HG03196 (cell line): ENCODE measurements around the gene C22orf15.

Source experiments
- ATAC-seq: cut with Tn5 transposase; IDR thresholded peaks from one replicate; pipeline ENCODE4 v1.9.1; 2021; ENCODE audit not compliant: unreplicated experiment

The C22orf15 gene

GRCh38 chr22:23772649-23773473 lies 10.1 kb downstream of the C22orf15 start, which contains the start of gene MMP11:
Gene MMP11, plus strand, starts transcription at chr22:23772849. Its CDS starts 22 bp downstream, at chr22:23772871.
- no peak for ATAC-seq

DNA sequence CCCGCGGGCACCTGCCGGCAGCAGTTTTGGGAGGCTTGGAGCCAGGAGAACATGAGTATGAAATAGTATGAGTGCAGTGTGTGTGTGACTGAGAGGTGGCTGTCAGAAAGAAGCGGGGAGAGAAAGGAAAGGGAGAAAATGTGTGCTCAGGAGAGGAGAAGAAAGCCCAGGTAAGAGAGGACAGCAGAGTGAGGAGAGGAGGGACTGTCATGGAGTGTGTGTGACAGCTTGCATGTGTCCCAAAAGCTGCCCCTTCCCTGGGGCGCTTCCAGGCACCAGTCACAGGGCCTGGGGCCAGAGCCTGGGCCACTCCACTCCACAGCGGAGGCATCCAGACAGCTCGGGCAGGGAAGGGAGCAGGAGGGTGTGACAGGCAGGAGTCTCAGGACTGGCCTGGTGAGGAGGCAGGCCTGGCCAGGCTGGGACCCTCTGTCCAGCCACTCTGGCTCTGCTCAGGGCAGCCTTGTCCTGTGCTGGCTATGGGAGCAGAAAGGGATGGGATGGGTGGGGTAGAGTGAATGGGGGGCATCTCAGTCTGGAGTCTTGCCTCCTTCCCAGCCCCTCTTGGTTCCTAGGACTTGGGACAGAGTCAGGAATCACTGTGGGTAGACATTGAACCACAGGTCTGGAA lies 10.8 kb downstream of the C22orf15 start:
- ATAC-seq = no peak

GRCh38 chr22:23774114-23774921 lies 11.5 kb downstream of the C22orf15 start:
- no peak for ATAC-seq

- ATAC-seq = no peak
These were observed 12.2 kb downstream of the C22orf15 start for GRCh38 chr22:23774922-23775436.

DNA sequence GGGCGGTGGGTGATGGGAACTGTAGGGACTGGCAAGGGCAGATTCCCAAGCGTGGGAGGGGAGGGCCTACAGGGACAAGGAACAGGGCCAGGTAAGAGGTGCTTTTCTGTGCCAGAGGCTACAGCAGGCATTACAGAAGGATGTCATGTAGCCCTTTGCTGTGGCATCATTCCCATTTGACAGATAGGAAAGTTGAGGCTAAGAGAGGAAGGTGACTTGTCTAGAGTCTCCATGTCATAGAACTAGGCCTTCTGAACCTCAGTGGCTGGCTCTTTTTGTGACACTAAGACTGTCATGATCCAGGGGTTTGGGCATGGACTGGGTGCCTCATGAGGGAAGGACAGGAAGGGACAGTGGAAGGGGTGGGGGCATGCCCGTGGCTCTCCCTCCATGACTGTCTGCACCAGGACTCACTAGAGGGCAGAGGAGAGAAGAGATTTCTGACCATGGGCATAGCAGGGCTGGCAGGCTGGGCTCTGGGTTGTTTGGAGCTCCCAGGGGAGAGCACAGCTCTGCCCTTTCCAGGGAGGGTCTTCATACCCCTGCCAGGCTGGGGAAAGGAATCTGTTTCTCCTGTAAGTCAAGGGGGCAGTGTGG lies 13.1 kb downstream of the C22orf15 start:
- ATAC-seq = no peak

DNA sequence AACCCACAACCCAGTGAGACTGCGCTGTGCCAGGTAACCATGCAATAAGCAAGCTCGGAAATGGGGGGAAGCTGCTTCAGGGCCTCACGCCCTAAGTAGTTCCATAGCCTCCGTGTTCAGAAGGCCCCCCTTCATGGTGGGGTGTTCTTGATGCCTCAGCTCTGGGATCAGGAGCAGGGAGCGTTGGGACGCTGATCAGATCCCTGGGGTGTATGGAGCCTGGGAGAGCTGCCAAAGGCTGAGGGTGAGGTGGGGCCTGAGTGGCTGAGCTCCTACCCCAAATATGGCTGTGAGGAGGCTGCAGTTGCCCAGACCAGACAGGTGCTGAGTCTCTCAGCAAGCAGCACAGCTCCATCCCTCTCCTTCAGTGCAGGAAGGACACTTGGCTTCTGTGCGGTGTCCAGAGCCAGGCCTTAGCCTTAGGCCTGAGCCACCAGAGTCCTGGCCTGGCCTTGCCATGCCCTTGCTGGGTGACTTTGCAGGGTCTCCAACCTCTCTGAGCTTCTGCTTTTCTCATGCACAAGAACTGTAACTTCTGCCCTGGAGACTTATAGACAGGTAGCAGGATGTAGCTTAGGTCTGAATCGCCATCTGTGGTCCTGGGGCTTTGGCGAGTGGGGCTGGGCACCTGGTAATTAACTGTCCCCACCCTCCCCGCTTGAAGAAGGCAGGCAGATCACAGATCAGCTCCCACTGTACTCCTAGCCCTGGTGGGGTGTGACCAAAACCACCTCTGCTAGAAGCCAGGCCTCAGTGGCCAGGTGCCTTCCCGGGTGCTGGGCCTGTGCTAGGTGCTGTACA lies 15.2 kb downstream of the C22orf15 start:
- no peak for ATAC-seq

DNA sequence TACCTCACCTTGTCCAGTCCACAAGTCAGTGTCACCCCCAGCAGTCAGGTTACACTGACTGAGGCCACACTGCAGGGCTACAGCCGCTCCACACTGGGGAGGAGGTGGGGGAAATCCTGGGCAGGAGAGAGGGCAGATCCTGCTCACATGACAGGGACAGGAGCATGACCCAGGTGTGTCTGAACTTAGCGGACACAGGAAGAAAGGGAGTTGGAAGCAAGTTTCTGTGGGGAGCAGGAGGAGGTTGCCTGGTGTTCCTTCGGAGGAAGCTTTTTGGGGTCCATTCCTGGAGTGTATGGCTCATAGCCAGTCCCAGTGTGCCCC lies 15.7 kb downstream of the C22orf15 start:
- ATAC-seq = no peak

GRCh38 chr22:23779083-23779482 lies 16.3 kb downstream of the C22orf15 start:
- ATAC-seq = no peak

- ATAC-seq = no peak
These were observed 16.9 kb downstream of the C22orf15 start for GRCh38 chr22:23779731-23780130.

DNA sequence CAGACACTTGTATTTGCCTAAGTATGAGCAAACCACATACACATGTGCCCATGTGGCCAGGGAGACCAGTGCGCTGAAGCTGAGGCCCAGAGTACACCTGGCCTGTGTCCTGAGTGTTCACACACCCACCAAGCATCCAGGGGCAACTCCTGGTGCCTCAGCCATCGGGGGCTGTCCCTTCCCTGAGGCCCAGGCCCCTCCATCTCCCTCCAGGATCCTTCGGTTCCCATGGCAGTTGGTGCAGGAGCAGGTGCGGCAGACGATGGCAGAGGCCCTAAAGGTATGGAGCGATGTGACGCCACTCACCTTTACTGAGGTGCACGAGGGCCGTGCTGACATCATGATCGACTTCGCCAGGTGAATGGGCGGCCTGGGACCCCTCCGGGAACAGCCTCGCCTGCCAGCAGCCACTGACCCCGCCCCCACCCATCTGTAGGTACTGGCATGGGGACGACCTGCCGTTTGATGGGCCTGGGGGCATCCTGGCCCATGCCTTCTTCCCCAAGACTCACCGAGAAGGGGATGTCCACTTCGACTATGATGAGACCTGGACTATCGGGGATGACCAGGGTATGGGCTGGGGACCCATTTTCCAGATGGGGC lies 17.5 kb downstream of the C22orf15 start:
- no peak for ATAC-seq

- ATAC-seq = no peak
These were observed 18.3 kb downstream of the C22orf15 start for GRCh38 chr22:23781065-23781464.

DNA sequence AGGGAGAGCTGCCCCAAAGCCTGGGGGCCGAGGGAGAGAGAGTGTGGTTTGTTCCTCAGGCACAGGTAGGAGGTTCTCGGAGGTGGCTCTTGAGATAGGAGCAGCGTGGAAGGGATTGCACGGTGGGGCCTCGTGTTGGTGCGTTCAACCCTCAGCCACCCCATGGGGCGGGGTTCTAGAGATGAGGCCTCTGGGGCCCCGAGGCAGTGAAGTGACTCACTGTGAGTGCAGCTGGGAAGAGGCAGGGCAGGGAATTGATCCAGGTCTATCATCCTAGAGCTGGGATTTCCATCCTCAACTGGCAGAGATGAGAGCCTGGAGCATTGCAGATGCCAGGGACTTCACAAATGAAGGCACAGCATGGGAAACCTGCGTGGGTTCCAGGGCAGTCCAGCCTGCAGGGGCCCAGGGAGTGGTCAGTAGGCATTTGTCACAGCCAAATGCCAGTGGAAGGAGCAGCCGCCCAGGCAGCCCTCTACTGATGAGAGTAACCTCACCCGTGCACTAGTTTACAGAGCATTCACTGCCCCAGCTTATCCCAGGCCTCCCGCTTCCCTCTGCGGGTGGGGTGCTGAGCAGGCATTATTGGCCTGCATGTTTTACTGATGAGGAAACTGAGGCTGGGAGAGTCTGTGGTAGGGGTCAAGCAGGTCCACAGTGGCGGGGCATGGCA lies 18.9 kb downstream of the C22orf15 start:
- ATAC-seq = no peak

- ATAC-seq = no peak
These were observed 19.5 kb downstream of the C22orf15 start for GRCh38 chr22:23782252-23782651.

- no peak for ATAC-seq
These were observed 19.9 kb downstream of the C22orf15 start for GRCh38 chr22:23782703-23783102.

DNA sequence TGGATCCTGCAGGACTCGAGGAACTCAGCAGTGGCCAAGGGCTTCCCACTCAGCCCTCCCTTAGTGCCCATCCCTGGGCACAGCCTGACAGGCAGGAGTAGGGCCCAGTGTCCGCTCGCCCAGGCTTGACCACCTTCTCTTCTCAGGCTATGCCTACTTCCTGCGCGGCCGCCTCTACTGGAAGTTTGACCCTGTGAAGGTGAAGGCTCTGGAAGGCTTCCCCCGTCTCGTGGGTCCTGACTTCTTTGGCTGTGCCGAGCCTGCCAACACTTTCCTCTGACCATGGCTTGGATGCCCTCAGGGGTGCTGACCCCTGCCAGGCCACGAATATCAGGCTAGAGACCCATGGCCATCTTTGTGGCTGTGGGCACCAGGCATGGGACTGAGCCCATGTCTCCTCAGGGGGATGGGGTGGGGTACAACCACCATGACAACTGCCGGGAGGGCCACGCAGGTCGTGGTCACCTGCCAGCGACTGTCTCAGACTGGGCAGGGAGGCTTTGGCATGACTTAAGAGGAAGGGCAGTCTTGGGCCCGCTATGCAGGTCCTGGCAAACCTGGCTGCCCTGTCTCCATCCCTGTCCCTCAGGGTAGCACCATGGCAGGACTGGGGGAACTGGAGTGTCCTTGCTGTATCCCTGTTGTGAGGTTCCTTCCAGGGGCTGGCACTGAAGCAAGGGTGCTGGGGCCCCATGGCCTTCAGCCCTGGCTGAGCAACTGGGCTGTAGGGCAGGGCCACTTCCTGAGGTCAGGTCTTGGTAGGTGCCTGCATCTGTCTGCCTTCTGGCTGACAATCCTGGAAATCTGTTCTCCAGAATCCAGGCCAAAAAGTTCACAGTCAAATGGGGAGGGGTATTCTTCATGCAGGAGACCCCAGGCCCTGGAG lies 20.7 kb downstream of the C22orf15 start:
- ATAC-seq = no peak

DNA sequence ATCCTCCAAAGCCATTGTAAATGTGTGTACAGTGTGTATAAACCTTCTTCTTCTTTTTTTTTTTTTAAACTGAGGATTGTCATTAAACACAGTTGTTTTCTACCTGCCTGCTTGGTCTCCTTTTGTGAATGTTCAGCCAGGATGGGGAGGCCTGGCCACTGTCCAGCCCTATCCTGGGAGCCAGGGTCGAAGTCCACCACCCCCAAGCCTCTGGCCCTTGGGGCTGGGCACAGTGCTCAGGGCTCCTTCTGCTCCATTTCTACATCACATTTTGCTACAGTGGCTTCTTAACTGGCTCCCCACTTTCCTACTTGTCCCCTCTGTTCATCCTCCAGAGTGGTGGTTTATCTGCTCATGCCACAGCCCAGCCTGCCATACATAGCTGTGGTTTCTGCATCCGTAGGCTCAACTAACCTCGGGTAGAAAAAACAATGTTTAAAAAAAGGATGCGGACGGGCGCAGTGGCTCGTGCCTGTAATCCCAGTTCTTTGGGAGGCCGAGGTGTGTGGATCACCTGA lies 21.5 kb downstream of the C22orf15 start:
- ATAC-seq = no peak

DNA sequence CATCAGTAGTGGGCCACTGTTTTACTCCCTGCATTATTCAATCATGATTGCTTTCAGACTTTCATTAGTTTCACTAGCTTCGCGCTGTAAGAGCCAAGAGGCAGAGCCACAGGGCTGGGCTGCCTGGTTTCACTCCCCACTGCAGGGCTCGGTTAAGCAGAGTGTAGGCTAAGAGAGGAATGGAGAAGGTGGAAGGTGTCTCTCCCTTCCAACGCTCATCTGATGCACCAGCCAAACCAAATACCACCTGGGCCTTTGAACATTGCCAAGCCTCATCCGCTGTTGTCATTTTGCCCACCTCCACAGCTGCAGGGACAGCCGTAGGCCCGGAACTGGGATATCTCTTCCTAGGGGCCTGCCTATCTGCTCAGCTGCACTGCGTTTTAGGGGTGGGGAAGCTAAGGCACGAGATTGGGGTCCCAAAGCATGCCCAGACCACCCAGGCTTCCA lies 23.5 kb downstream of the C22orf15 start:
- ATAC-seq = no peak
